Measurements from ENCODE around the gene PTPN6.

- no peak for TF ChIP-seq EZH2phosphoT487 (IDR thresholded peaks at IDR 0.05; ENCODE audit: borderline replicate concordance, low read depth, low read length)
- no peak for TF ChIP-seq CTCF (conservative IDR thresholded peaks at IDR 0.05; ENCODE audit: low read length)
These were observed 4.2 kb upstream of the PTPN6 start for GRCh38 chr12:6946920-6947374.
